Stimulated activated CD4-positive, alpha-beta T cell treated with anti-CD3 and anti-CD28 coated beads, Interleukin-12 subunit alpha, Interleukin-12 subunit beta, amount 100 ng/mL, for 4 hours (primary cell): Measurements from ENCODE around the gene PRSS21.

ENCODE experiments used
- DNase-seq: peaks from one replicate; pipeline ENCODE4 v3.0.0-alpha.2; 2020

PRSS21 gene

GRCh38 chr16:2808181-2808580 is 8.9 kb upstream of the PRSS21 start:
- no peak for DNase-seq

GRCh38 chr16:2809149-2809760 is 7.8 kb upstream of the PRSS21 start:
- DNase-seq: no peak

GRCh38 chr16:2810651-2811050 is 6.4 kb upstream of the PRSS21 start:
- no peak for DNase-seq

- no peak for DNase-seq
Measured at GRCh38 chr16:2811703-2812471, 5.2 kb upstream of the PRSS21 start.

GRCh38 chr16:2813771-2814221 is 3.2 kb upstream of the PRSS21 start:
- DNase-seq: no peak

GRCh38 chr16:2814551-2815298 is 2.3 kb upstream of the PRSS21 start:
- no peak for DNase-seq

GRCh38 chr16:2815299-2815771 is 1.7 kb upstream of the PRSS21 start:
- no peak for DNase-seq

GRCh38 chr16:2817340-2818271 is 569 bp downstream of the PRSS21 start:
- peak; percentile 23 for DNase-seq

DNA sequence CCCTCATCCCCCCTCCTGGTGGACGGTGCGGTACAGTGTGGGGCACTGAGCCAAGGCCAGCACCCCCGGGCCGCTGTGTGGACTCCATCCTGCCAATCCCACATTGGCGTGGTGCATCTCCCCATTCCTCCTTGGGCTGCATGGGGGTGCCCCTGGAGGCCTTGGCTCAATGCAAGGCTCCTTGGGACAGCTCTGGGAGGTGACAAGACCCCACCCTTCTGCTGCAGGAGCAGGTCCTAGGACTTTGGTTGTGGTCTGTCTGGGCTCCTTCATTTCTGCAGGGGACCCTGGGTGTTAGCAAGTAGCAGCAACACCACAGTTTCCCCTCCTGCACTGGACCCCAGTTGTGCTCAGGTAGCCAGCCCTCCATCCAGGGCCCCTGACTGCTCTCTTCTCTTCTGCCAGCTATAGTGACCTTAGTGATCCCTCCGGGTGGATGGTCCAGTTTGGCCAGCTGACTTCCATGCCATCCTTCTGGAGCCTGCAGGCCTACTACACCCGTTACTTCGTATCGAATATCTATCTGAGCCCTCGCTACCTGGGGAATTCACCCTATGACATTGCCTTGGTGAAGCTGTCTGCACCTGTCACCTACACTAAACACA is 1.3 kb downstream of the PRSS21 start:
- no peak for DNase-seq

GRCh38 chr16:2819179-2819938 is 2.3 kb downstream of the PRSS21 start:
- no peak for DNase-seq

DNA sequence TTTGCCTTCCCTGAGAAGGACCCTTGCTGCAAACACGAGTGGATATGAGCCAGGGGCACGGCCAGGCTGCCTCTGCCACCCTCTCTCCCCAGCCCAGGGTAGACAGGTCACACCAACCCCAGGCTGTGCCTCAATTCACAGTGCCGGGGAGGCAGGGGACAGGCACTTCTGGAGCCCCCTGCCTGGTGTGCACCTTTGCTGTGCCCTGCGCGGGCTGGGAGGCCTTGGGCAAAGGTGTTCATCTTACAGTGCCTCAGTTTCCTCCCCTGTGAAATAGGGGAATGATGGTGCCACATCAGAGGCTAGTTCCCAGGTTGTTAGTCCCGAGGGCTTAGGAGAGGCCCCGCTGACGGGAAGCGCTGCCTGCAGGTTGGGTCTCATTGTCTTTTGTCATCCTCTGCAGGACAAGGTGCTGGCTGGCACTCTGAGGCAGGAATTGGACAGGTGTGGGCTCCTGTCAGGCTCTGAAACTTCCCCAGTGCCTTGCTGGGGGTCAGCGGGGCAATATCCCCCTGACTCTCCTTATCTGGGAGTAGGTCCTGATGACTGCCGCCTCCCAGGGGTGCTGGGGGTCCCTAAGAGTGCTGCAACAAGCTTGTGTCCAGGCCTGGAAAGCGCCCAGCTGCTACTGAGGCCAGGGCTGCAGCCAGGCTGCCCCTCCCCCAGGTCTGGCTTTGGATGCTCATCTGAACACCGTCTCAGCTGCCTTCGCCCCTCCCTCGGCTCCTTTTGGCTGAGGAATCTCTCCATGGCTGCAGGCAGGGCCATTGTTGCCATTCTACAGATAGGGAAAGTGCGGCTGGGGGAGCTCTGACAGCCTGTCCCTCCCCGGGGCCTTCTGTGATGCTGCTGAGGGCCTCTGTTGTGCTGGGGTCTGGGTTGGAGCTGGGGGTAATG is 3.1 kb downstream of the PRSS21 start:
- DNase-seq: no peak

DNA sequence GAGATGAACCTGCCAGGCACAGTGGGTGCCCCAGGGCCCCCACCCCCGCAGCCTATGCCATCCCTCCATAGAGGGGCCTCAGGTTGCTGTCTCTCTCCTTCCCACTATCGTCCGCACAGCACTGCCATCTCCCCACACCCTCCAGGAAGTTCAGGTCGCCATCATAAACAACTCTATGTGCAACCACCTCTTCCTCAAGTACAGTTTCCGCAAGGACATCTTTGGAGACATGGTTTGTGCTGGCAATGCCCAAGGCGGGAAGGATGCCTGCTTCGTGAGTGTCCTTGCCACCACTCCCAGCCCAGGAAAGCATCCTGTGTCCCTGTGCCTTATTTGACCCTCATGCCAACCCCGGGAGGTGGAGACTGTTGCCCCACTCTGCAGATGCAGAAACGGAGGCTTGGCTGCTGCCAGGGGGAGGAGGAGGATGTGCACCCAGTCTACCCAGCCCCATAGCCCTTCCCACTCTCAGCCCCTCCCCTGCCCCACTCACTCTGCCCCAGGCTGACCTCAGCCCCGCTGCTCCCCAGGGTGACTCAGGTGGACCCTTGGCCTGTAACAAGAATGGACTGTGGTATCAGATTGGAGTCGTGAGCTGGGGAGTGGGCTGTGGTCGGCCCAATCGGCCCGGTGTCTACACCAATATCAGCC is 3.9 kb downstream of the PRSS21 start:
- DNase-seq: no peak

- DNase-seq: no peak
Measured at GRCh38 chr16:2821487-2822157, 4.6 kb downstream of the PRSS21 start.

DNA sequence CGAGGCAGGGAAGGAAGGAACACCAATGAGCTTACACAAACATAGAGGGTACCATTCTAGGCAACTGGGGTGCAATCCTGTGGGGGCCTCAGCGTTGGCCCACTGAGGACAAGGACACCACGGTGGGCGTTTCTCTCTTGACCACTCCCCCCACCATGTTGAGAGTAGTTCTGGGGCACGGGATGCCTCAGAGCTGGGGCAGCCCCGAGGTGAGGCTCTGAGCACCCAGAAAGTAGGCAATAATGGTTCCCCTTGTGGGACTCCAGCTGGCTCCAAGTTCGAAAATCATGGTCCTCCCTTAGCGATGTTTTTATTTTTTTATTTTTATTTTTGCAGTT is 5.1 kb downstream of the PRSS21 start:
- no peak for DNase-seq

DNA sequence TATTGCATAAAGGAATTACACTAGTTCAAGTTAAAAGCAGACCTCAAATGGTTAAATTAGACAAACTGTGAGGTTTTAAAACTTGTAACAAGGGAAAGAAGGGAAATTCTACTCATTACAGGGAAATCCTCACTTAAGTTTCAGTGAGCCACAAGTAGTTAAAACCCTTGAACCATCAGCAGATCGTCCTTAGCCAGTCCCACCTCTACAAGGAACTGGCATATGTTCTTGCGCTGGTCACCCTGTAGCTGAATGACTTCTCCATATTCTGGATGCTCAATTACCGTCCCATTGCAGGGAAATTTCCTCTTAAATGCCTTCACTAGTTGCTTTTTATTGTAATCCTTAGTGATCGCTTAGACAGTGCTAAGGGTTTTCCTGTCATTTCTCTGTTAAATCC is 5.5 kb downstream of the PRSS21 start:
- DNase-seq: no peak

DNA sequence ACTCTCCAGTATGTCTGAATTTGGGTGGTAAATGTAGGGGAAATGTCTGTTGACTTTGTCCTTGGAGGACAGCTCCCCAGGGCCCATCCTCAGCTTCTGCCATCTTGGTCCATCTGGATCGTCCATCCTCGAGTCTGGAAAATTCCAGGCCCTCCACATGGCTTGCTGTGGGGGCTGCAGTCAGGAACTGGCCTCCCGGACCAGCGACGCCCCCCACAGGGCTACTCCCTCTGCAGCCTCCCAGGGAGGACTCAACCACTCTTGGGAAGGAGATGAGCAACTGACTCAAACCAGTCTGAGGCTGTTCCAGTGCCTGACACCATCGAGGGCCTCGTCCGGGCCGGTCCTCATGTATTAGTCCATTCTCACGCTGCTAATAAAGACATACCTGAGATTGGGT is 7.6 kb downstream of the PRSS21 start:
- DNase-seq: no peak

DNA sequence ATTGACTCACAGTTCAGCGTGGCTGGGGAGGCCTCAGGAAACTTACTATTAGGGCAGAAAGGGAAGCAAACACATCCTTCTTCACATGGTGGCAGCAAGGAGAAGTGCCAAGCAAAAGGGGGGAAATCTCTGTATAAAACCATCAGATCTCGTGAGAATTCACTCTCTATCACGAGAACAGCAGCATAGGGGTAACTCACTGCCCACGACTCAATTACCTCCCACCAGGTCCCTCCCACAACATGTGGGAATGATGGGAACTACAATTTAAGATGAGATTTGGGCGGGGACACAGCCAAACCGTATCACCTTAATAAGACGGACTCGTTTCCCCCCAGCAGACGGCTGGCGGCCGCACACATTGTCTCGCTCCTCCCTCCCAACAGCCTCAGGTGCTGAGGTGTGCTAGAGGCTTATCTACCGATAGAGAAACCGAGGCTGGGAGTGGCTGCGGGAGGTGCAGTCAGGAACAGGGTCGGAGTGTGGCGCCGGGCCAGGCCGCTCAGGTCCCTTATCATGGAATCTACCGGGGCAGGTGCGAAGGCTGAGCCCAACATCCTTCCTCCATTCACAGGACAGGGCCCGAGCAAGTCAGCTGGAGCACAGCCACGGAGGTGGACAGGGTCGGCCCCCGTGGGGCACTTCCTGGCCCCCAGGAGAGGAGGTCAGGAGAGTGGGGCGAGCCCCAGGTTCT is 8.2 kb downstream of the PRSS21 start:
- no peak for DNase-seq

DNA sequence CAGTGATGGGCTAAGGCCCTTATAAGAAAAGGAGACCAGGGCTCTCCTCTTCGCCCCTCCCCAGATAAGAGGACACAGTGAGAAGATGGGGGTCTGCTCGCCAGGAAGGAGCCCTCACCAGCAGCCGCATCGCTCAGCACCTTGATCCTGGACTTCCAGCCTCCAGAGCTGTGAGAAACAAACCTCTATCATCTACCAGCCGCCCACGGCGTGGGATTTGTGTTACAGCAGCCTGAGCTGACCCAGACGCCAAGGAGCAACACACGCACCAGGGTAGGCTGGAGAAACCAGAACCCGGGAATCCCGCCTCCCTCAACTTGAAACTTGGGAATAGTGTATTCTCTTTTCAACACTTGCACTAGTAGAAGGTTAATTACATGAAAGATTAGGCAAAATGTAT is 8.9 kb downstream of the PRSS21 start:
- DNase-seq: no peak
